GM23248 (cell line): Measurements from ENCODE around the gene APOM.

Experiments used
- EZH2 ChIP-seq: fragments of 200-600 bp; sonication (generic); IDR thresholded peaks from 2 replicates; pipeline ENCODE4 v1.6.1; 2018; ENCODE audit warnings: antibody characterized with exemption, mild to moderate bottlenecking; ENCODE audit not compliant: insufficient read depth, poor library complexity, severe bottlenecking
- EZH2phosphoT487 ChIP-seq: fragments of 200-600 bp; sonication (generic); IDR thresholded peaks from 2 replicates; pipeline ENCODE4 v1.6.1; 2018; ENCODE audit warnings: antibody characterized with exemption, moderate library complexity, mild to moderate bottlenecking, low read depth; ENCODE audit not compliant: insufficient read depth

GRCh38 chr6:31689249-31690110 lies 33.8 kb downstream of the APOM start:
- TF ChIP-seq EZH2phosphoT487: no peak
- TF ChIP-seq EZH2: no peak
